ENCODE results near the gene INKA2.

INKA2 gene

DNA sequence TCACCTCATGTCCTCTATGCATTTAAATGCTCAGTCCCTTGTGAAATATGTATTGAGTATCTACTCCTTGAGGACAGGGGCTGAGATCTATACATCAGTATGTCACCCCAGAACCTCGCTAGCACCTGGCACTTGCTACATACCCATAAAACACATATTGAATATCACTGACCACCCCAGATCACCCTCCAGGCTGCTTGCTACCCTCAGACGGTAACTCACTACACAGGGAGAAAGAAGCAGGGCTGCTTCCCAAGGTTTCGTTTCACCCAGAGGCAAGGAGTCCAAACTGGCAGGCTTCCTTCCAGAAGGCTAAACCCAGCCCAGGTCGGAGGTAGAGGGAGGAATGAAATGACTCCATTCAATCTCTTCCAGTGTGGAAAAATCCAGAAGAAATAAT is 8.5 kb downstream of the INKA2 start:
- DNase-seq = no peak

DNA sequence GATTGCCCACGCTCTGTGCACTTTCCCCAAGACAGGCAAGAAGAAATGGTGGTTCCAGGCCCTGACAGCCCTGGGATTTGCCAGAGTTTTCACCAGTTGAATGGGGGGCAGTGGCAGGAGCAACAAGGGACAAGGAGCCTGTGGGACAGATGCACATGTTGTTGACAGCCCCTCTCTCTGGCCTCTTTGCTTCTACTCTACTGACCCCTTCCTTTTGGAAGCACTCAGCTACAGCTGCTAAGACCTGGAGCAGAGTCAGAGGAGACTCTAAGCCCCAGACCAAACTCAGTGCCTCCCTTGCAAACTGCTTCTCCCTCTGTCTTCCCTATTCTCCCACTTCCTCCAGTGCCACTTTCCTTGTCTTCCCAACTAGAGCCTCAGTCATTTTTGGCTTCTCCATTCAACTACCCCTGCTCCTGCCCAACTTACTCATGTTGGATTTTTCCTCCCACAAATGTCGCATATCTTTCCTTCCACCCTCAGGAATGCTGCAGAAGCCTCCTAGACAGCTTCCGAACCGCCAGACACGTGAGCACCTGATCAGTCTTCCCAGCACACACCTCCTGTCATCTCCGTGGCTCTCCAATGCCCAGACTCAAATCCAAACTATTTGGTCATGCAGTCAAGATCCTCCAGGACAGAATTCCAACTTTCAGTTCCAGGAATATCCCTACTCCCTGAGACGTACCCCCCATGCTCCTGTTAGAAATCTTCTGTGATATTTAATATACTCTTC is 9.1 kb downstream of the INKA2 start:
- DNase-seq = no peak

DNA sequence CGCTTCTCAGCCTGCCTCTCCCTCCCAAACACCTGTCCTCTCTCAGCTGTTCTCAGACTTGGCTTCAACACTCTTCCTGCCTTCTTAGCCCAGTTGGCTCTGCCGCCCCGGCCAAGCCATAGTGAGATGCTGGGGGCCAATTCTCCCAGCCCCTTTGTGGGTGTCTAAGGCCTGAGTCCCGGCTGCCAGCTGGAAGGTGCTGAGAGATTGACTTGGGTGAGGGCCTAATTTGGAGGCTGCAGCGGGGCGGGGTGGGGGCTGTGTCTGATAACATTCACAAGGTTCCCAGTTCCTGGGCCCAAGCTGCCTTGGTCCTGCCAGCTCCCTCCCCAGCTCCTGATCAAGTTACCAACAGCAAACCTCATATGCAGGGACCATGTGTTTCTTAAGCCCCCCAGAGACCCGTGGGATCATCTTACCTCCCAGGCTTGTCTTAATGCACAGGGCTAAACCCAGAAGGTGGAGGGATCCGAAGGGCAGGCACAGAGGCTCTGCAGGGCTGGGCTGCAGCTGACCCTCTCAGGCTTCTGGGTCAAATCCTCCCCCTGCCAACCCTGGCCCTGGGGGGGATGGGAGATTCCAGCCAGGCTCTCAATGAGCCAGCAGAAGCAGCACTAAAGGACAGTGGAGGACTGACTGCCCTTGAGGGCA is 9.8 kb downstream of the INKA2 start:
- no peak for DNase-seq

DNA sequence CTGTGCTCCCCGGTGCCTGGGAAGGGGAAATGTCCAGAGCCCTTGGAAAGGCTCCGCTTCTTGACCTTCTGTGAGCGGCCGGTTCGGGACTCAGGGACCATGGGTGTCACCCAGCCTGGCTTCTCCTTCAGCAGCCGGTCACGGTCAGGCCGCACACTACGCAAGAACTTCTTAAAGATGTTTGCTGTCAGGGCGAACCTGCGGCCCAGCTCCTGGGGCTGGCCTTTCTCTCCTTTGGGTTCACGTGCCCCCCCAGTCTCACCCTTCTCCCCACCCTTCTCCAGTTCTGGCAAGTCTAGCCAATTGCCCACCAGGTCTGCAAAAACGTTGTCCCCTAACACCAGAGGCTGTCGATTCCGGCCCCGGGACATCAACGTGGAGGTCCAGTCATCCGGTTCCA is 12.1 kb downstream of the INKA2 start:
- no peak for DNase-seq

DNA sequence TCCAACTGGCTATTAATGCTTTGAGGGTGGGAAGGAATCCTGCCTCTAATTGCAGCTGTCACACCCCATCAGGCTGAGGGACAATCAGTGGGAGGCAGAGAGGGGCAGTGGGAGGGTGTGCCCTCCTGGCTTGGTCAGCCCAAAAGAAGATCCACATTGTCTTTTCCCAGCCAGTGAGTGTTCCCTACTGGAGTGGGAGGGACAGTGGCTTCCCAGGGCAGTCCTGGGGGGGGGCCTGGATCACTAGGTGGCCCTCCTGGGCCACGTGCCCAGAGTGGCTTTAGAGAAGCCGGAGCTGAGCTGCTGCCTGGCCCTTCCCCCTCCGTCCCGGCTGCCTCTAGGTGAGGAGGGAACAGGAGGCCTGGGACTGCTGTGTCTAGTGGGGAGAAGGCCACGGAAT is 14.0 kb downstream of the INKA2 start:
- no peak for DNase-seq

DNA sequence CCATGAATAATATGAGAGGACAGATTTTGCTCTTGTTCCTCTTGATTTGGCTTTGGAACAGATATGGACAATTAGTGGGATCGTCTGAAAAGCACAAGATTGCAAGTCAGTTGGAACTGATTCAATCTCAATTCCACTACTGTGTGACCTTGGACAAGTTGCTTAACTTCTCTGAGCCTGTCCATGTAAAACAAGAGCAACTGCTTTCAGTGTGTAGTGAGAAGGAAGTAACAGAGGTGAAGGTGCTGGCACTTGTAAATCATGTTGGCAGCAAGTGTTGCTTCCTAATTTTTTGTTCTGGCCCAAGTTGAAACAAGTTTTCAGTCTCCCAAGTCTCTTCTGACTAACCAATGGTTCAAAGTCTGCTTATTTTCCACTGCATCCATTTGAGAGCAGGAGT is 15.3 kb downstream of the INKA2 start:
- DNase-seq = no peak

DNA sequence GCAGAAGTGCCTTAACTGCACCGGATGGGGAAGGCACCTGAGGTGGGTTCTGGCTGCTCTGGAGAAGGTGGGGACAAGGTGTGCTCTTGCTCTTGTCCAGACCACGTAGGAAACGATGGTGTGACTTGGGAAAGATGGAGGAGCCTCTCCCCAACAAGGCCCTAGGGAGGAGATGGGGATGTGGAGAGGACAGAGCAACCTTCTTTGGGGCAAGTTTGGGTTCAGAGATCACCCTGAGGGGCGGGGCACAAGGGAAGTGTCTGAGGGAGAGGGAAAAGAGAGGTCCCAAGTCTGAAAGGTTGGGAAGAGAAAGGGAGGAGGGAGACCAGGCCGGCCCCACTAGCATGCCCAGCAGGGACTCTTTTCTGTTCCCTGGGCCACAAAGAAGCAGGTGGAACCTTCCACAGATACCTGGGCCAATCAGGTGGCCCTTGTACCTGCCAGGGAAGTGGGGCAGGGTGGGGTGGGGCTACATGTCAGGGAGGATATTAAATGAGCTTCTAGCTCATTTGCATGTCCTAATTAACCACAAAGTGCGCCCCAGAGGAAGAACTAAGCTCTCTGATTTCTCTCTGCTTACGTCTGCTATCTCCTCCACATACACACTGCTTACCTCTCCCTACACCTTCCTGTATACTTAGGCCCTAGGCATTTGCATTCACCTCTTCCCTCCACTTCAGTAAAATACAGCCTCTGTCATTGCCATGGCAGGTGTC is 15.9 kb downstream of the INKA2 start:
- DNase-seq = no peak

DNA sequence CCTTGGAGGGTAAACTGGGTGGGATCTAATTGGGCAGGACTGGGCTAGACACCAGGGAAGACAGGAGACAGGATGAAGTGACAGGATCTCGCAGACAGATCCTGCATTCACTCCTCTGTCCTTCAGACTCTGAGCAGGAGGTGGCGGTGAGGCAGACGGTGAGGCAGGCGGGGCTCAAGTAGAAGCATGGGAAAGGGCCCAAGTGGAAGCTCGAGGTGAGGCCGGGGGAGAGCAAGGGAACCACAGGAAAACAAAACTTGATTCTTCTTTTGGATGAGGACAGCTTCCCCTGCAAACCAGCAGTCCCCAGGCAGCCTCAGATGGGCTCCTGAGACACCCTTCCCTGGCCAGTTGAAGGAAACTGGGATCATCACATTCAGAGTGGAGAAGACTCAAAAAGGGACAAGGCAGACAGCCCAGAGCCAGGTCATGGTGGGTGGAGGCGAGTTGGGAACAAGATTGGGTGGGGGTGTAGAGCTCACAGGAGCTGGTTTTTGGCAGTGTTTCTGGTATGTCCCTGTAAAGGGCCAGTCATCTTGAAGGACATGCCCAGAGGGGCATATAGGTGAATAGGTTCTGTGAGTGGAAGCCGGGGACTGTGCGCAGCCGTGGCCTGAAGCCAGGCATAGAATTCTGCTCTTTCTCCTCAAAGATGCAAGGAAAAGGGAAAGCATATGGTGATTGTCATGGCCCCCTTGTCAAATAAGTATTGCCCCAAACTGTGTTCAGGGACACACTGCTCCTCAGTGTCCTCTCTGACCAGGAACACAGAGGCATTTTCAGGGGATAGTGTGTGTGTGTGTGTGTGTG is 18.0 kb downstream of the INKA2 start:
- DNase-seq = no peak

DNA sequence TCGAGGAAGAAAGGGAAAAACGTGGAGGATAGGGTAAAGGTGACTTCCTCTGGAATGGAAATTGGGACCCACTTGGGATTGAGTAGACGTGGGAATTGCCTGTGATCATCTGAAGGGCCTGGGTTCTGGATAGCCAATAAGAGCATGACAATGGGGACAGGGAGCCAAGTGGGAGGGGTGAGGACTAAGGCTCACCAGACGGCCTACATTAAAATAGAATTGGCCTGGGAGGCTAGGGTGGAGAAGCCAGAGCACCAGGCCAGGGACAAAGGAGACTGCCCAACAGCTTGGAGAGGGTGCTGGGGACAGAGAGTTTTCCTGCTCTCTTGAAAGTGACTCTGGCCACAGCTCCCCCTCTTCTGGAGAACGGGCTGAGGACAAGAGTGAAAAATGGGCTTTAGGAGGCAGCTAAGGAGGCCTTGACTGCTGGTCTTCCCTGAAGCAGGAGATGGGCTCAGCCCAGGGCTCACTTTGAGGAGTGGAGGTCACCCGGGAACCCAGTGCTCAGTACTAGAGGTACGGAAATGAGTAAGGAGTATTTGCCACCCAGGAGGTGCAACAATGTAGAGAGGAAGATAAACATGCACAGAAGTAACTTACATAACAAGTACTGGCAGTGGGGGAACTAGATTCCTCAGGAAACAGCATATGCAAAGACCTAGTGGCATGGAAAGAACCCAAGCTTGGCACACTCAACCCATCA is 18.8 kb downstream of the INKA2 start:
- no peak for DNase-seq

DNA sequence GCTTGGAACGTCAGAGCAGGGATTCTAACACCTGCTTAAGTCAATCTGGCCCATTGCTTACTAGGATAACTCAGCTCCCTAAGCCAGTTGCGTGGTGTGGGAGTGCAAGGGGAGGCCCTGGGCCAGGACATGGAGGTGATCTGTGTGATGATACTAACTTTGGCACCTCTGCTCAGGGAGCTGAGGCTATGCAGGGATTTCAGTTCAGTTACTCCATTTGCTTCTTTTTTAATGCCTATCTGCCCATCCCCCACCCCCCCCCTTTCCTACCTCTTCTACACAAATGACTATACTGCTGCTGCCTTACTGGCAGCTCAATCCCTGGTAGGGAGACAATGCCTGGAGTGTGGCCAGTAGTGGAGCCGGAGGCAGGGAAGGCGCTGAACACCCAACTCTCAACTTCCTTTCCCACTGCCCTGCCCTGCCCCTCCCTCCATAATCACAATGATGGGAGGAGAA is 19.5 kb downstream of the INKA2 start:
- no peak for DNase-seq

DNA sequence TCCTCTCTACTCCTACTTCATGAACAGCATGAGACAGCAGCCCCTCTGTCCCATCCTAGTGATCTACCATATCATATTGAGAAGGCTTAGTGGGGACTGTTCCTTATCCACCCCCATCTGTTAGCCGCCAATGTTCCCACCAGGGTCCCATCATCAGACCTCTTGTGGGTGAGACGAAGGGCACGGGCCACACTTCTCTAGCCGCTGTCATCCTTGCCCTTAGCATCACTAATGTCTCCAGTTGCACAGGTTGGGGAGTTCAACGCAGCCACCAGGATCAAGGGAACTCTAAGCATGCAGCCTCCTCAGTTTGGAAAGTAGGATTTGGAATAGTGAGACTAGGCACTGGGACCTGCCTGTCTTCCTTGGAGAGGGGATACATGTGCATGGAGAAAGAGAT is 20.1 kb downstream of the INKA2 start:
- no peak for DNase-seq

DNA sequence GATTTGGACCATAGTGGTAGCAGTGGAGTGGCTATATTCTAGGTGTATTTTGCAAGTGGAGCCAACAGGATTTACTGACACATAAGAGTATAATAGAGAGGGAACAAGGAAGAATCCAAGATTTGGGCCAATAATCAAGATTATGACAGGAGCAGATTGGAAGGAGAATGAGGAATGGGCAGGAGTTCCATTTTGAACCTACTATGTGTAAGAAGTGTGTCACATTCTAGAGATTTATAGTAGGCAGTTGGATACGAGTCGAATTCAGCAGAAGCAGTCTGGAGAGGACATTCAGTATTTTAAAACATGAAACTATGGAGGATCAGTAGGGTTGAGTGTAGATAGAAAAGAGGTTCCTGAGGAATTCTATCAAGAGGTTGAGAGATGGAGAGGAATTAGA is 21.7 kb downstream of the INKA2 start:
- DNase-seq = no peak

DNA sequence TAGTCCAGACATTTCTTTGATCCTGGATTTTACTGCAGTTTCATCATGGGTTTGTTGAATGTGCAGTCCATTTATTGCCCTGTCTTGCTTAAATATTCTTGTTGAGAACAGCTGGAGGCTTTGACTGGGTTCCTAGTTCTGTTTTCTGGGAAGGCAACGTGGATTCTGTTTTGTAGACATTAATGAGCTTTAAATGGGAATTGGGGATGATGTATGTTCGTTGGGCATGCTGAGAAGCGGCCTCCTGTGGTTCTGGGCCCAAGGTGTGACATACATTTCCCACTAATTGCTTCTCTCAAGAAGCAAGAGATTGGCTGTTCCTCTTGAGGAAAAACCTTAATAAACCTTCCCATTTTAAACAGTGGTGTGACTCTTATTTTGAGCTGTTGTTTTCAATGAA is 22.9 kb downstream of the INKA2 start:
- DNase-seq = no peak

DNA sequence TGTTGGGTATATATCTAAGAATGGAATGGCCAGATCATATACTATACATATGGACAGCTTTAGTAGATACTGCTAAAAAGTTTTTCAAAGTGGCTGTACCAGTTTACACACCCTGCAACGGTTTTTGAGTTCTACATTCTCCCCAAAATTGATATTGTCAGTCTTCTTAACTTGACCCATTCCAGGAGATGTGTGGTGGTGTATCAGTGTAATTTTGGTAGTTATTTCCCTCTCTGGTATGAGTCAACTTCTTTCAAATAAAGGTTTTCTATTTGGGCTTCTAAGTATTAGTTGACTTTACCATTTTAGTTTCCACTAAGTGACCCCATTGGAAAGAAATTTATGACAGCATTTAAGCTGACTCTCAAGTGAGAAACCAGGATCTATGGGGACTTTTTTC is 29.2 kb downstream of the INKA2 start:
- DNase-seq = no peak

DNA sequence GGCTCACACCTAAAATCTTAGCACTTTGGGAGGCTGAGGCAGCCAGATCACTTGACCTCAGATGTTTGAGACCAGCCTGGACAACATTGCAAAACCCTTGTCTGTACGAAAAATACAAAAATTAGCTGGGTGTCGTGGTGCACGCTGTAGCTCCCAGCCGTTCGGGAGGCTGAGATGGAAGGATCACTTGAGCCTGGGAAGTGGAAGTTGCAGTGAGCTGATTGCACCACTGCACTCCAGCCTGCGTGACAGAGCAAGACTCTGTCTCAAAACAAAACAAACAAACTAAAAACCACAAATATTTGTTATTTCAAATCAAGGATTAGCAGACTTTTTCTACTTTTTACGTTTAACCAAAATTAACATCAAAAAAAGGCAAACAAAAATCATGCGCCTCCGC is 31.3 kb downstream of the INKA2 start:
- DNase-seq = no peak

DNA sequence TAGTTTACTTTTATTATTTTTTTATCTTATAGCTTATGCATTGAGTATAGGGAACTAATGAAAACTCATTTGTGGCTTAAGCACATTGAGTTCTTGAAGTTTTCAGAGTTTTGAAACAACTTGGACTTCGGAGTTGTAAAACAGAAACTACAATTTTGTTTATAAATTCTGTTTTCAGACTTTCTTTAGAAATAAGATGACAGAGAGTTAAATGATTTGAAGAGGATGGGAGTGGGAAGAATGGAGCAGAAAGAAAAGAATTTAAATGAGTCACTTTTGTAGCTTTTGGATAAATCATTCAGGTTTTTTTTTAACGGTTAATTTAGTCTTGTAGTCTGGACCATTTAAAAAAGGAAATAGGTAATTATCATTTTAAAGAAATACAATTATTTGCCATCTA is 32.3 kb downstream of the INKA2 start:
- no peak for DNase-seq

DNA sequence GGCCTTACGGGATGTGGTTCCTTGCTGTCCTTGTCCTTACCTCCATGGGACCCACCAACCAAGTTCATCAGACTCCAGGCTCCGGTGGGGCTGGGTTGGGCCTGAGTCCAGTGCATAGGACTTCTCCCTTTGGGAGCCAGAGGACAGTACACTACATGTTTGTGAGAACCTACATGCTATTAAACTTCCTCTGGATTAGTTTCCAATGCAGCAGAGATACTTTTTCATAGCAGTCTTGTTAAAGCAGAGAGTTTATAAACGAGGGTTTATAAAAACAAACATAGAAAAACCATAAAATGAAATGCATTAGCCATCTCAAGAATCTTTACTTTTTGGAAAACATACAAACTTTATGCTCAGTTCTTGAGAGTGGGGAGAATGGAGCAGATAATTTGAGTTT is 33.4 kb downstream of the INKA2 start:
- DNase-seq = no peak

DNA sequence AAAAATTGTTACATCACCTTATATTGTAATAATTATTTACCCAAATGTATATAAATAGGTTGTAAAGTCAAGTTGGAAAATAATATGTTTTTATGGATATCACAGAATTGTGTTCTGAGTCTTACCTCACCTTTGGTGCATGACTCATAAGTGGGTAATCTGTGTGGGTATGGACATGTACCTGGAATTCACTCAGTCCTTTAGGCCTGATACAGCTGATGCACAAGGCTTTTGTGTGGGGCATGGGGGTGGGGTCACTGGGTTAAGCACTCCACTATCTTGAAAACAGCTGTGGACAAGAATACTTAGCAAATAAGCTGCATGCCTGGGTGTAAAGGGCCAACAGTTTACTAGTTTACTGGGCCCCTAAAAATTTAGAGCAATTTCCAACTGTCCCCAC is 34.4 kb downstream of the INKA2 start:
- no peak for DNase-seq

DNA sequence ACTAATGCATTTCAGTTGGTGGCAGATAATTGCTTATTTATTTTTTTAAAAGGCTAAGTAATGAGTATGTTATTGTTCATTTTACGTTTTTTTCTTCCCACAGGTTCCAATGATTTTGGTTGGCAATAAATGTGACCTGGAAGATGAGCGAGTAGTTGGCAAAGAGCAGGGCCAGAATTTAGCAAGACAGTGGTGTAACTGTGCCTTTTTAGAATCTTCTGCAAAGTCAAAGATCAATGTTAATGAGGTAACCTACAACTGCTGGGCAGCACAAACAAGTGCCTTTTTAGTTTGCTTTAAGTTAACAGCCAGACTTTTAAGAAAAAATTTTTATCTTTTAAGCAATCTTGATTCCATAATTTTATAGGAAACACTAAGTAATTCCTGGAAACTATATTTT is 35.0 kb downstream of the INKA2 start:
- no peak for DNase-seq

DNA sequence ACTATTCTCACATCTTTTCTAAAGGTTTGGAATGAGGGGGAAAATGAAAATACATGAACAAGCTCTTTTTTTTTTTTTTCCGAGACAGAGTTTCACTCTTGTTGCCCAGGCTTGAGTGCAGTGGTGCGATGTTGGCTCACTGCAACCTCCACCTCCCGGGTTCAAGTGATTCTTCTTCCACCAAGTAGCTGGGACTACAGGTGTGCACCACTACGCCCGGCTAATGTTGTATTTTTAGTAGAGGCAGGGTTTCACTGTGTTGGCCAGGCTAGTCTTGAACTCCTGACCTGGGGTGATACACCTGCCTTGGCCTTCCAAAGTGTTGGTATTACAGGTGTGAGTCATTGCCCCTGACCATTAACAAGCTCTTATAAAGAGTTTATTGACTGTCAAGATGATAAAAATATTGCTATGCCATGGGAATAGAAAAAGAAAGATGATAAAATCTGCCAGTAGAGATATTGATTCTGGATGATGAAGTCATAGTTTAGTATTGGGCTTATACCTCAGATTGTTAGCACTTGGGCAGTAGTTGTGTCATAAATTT is 36.6 kb downstream of the INKA2 start:
- DNase-seq = no peak

DNA sequence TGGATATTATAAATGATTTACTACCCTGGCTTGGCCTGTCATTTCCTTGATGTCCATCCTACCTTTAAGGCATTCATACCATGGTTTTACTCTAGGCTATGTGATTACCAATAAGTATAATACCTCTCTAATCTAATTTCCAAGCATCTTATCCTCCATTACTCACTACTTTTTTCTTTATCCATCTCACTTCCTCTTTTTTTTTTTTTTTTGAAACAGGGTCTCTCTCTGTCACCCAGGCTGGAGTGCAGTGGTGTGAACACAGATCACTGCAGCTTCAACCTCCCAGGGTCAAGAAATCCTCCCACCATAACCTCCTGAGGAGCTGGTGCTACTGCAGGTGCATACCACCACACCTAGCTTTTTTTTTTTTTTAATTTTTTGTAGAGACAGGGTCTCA is 39.9 kb downstream of the INKA2 start:
- no peak for DNase-seq

DNA sequence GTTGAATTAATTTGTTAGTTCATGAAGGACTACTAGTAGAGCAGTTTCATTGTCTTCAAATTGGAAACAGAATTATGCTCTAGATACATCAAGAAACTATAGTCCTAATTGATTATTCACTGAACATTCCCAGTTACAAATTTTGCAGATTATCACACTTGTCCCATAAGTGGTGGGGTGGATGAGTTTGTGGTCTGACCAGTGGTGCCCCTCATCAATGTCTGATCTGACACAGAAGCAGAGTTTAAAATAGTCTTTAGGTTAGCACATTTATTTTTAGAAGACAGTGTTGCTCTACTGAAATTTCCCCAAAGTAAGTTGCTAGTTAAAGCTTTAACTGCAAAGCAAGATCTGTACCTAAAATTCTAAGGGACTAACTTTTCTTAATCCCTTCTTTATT is 42.9 kb downstream of the INKA2 start:
- DNase-seq = no peak
